AG09319 (cell line): Measurements from ENCODE around the gene PINLYP.

Source experiments
- DNase-seq: peaks from one replicate; pipeline ENCODE4 v3.0.0-alpha.2; 2010; ENCODE audit warnings: low read depth; ENCODE audit errors: extremely low read depth
- TF ChIP-seq, protein P1 (sequence below): IDR thresholded peaks from 2 replicates; pipeline ENCODE4 v1.5.1; 2011; ENCODE audit warnings: low read depth, mild to moderate bottlenecking, inconsistent platforms, low read length, moderate library complexity

Gene PINLYP

DNA sequence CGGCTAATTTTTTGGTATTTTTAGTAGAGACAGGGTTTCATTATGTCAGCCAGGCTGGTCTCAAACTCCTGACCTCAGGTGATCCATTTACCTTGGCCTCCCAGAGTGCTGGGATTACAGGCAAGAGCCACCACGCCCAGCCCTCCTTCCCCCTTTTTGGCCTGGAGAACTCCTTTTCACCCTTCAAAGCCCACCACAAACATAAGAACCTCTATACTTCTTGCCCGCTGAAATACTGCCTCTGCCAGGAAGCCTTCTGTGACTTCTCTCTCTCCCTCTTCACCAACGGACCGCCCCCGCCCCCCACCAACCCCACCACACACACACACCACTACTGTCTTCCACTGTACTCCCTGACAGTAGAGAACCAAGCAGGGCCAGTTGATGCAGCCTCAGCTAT is 41.4 kb downstream of the PINLYP start:
- TF ChIP-seq, protein P1, sequence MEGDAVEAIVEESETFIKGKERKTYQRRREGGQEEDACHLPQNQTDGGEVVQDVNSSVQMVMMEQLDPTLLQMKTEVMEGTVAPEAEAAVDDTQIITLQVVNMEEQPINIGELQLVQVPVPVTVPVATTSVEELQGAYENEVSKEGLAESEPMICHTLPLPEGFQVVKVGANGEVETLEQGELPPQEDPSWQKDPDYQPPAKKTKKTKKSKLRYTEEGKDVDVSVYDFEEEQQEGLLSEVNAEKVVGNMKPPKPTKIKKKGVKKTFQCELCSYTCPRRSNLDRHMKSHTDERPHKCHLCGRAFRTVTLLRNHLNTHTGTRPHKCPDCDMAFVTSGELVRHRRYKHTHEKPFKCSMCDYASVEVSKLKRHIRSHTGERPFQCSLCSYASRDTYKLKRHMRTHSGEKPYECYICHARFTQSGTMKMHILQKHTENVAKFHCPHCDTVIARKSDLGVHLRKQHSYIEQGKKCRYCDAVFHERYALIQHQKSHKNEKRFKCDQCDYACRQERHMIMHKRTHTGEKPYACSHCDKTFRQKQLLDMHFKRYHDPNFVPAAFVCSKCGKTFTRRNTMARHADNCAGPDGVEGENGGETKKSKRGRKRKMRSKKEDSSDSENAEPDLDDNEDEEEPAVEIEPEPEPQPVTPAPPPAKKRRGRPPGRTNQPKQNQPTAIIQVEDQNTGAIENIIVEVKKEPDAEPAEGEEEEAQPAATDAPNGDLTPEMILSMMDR, result no peak
- no peak for DNase-seq

DNA sequence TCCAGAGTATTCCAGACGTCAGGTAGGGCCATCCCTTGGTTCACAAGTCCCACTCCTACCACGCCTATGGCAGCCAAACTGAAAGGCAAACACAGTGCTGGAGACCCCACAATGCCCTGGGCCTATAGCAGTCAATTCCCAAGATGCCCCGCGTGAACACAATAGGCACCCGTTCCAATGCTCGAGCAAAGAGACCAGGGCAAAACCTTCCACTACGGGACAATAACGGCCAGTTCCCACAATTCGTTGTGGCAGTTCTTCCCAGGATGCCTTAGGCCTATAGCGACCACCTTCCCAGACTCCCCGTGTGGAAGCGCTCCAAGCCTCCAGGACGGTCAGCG is 43.3 kb downstream of the PINLYP start:
- TF ChIP-seq, protein P1, result no peak
- DNase-seq, result no peak

DNA sequence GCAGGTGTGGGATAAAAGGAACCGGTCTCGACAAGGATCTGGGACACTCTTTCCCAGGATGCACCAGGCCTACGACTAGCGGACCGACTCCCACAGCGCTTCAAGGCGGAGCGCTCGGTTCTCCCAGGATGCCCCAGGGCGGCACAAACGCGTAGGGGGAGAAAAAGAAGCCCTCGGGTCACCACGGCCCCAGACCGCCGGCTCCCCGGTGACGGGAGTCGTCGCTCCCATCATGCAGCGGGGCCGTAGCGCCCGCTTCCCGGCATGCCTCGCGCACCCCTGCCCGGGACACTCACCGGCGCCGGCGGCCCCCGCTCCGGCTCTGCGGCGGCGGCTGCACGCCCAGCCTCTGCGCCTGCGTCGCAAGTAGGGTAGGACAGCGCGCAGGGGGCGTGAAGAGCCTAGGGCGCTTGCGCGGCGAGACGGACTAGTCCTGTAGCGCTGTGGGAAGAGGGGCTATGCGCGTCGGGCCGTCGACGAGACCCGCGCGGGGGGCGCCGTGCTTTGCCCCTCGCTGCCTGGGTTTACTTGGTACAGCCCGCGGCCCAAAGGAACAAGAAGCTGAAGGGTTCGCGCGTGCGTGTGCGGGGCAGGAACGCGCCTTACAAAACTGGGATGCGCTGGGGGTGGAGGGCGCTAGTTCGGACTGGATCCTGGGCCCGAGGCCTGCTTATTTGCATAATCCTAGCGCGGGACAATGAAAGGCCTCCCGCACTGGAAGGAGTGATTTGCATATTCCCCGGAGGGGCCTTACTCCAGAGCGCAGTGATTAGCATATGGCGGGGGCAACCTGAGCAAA is 43.9 kb downstream of the PINLYP start, which contains the start of gene ZNF428:
TSS of gene ZNF428 (minus strand) at position 368 of the 799 bp plus-strand sequence. CDS start 5,325 bp downstream, outside the sequence.
- peak; percentile 65 for DNase-seq
- TF ChIP-seq, protein P1, result no peak; the same call in 1 of the 2 replicates

DNA sequence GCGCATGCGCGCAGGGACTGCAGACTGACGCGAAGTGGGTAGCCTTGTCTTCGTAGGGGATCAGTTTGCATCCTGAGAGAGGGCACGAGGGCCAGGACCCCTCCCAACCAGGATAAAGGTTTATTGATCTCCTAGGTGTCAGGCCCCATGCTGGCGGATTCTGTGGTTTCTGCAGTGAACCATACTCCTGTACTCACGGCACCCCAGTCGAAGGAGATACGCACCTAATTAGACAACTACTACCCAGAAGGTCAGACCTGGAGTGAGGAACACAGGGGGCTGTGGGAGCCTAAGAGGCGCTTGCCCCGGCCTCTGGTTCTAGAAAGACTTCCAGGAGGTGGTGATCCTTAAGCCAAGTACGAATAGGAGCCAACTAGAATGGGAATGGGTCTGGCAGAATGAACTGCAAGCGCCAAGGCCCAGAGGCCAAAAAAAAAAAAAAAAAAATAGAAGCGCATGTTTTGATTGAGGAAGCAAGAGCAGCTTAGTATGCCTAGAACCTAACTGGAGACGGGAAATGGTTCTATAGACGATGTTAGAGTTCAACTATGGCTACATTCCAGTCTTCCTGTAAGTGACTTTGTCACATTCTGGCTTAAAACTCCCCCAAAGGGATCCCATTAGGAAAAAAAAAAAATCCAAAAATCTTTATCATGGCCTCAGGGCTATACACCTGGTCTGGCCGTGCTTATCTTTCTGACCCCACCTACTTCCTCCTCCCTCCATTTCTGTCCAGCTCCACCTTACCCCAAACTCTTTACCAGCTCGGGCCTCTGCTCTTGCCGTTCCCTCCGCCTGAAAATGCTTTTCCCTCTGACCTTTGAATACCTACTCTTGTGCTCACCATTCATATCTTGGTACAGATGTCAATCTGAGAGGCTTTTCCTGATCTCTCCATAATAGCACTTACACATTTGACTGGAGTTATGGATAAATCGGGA is 44.7 kb downstream of the PINLYP start:
- TF ChIP-seq, protein P1, result no peak

DNA sequence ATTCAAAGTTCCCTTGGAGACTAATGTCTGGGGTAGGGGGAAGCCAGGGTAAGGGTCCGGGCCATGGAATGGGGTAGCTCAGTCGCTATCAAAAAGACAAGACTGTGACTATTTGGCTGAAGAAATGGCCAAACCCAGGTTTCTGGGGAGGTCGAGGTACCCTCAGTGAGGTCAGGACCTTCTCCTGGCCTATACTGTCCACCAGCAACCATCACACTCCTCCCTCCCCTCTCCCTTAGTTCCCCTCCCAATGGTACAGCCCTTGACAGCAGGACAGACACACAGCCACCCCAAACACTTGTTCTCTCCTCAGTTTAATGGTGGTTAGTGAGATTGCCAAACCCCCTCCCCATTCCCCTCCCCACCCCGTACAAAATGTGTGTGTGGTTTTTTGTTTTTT is 46.5 kb downstream of the PINLYP start:
- DNase-seq, result no peak
- TF ChIP-seq, protein P1, result no peak

More for the DNA sequence above, 44.7 kb downstream of the PINLYP start:
- DNase-seq, result no peak

DNA sequence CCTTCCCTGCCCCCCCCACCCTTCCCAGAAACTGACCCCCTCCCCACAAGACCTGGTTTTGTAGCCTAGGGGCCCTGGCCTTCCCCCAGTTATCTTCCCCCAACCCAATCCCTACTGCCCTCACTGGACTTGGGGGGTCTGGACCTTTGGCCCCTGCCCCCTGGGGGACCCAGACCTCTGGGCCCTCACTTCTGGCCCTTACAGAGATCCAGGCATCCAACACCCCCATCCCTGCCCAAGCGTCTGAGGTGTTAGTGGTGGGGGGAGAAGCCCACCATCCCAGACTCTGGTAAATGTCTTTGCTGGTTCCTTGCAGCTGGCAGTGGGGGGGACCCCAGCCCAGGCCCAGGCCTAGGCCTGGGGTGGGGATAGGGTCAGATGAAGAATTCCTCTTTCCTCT is 47.4 kb downstream of the PINLYP start:
- no peak for DNase-seq

More for the DNA sequence above, 47.4 kb downstream of the PINLYP start:
- TF ChIP-seq, protein P1, result no peak
